Measurements from ENCODE around the gene FBXO15.

Gene FBXO15

GRCh38 chr18:74113711-74114110 is 33.9 kb downstream of the FBXO15 start:
- no peak for DNase-seq (ENCODE audit: low read depth, low spot score)

DNA sequence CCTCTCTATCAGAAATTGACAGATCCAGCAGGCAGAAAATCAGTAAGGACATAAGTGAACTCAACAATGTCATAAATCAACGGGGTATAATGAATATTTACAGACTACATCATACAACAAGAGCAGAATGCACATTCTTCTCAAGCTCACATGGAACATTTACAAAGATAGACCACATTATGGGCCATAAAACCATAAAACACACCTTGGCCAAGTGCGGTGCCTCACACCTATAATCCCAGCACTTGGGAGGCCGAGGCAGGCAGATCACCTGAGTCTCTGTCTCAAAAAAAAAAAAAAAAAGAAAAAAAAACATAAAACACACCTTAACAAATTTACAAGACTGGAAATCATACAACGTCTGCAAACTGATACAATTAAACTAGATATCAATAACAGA is 36.7 kb downstream of the FBXO15 start:
- no peak for DNase-seq (ENCODE audit: low read depth, low spot score)

- DNase-seq (ENCODE audit: low read depth, low spot score), result no peak
These were observed 37.5 kb downstream of the FBXO15 start for GRCh38 chr18:74110149-74110548.

DNA sequence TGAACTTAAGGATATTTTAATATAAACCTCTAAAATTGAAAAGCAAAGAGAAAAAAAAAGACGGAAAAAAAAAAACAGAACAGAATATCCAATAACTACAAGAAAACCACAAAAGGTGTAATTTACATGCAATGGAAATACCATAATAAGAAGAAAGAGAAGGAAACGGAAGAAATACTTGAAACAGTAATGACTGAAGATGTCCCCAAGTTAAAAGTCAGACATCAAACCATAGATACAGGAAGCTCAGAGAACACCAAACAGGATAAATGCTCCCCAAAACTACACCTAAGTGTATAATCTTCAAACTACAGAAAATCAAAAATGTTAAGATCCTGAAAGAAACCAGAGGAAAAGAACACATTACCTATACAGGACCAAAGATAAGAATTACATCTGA is 39.2 kb downstream of the FBXO15 start:
- DNase-seq (ENCODE audit: low read depth, low spot score), result no peak

- DNase-seq (ENCODE audit: low read depth, low spot score), result no peak
These were observed 49.8 kb downstream of the FBXO15 start for GRCh38 chr18:74097803-74098202.

GRCh38 chr18:74092922-74093321 is 54.7 kb downstream of the FBXO15 start:
- DNase-seq (ENCODE audit: low read depth, low spot score), result no peak

DNA sequence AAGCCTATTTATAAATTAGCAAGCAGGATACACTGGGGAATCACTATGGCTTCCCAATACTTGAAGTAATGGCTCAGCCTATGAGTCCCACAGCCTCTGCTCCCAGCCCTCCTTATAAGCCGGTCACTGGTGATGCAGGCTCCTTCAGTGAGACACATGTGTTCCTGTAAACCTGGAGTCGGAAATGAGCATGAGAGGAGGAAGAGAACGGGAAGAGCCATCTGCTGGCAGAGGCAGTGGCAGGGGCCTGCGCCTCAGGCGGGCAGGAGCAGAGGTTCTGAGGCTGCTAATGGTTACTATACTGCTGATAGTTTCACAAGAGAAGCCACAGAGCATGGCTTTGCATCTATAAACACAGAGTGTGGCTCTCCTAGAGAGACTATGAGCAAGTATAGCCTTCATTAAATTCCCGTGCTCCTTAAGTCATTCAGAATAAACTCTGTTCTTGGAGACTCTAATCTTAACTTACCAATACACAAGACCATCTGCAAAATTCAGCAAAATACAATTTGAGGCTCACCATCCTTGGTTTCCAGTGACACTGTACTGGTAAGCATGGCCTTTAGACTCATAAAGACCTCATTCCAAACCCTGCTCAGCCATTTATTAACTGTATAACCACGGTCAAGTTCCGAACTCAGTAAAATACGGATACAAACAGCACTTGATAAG is 63.3 kb downstream of the FBXO15 start:
- no peak for DNase-seq (ENCODE audit: low read depth, low spot score)

DNA sequence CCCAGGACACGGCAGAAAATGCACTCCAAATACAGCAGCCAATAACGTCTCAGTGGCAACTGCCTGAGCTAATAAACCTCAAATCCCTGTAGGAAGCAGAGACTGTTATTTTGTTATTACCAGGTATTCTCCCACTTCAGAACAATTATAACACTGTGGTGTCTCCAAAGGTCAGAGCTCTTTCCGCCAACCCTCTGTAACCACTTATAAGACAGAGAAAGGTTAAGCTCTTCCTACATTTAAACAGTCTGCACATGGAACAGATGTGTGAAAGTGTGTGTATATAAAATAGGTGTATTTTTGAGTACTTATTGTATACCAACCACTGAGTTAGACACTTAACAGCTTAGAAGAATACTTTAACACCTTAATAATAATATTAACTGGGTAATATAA is 64.1 kb downstream of the FBXO15 start:
- DNase-seq (ENCODE audit: low read depth, low spot score), result no peak

- DNase-seq (ENCODE audit: low read depth, low spot score), result no peak
These were observed 64.7 kb downstream of the FBXO15 start for GRCh38 chr18:74082742-74083556.

GRCh38 chr18:74081966-74082741 is 65.5 kb downstream of the FBXO15 start:
- no peak for DNase-seq (ENCODE audit: low read depth, low spot score)

- no peak for DNase-seq (ENCODE audit: low read depth, low spot score)
These were observed 69.4 kb downstream of the FBXO15 start for GRCh38 chr18:74078257-74078656.

GRCh38 chr18:74074668-74075564 is 72.7 kb downstream of the FBXO15 start:
- no peak for DNase-seq (ENCODE audit: low read depth, low spot score)

DNA sequence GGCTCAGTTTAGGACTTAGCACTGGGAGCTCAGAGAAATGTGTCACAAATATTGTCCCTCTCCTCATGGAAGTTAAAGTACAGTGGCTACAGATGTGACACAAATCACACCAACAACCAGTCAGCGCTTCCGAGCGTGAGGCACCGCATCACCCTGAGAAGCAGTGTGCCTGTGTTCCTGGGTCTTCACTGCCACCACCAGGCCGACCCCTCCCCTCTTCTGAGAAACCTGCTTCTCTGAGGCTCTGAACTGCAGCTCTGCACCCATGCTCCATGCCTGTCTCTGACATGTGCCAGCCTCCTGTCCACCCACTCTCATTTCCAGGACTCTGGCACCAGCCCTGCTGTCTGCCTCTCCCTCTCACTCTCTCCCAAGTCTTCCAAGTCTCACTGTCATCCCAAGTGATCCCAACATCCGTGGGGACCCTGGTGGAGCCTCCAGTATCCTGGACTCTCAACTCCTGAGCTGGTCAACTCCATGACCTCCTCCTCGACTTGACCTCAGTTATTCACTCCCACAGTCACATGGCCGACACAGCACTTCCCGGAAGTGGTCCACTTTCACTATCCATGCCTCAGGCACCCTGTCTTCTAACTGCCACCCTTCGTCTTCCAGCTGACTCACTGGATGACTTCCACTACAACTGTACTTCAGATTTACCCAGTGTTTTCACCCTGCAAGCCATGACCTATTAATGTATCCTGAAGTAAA is 73.5 kb downstream of the FBXO15 start:
- DNase-seq (ENCODE audit: low read depth, low spot score), result no peak

- no peak for DNase-seq (ENCODE audit: low read depth, low spot score)
These were observed 78.2 kb downstream of the FBXO15 start for GRCh38 chr18:74069178-74070050.

GRCh38 chr18:74068296-74068695 is 79.3 kb downstream of the FBXO15 start:
- DNase-seq (ENCODE audit: low read depth, low spot score), result no peak

- DNase-seq (ENCODE audit: low read depth, low spot score), result no peak
These were observed 81.6 kb downstream of the FBXO15 start for GRCh38 chr18:74066018-74066417.

DNA sequence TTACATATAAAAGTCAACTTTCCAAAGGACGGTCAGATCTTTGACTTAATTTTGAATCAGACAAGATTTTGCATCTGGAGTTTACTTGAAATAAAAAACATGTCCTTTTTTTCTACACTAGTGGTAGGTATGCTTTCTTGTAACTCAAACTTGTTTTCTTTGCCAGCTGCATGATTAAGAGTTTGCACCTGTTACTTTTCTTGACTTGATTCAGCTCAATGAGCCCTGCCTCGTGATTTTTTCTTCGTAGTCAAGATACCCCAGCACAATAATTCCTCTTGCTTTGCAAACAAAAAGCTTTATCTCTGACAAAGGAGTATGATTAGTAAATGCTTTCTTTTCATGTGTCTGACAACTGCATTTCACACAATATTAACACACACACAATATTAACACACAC is 82.3 kb downstream of the FBXO15 start:
- DNase-seq (ENCODE audit: low read depth, low spot score), result no peak

DNA sequence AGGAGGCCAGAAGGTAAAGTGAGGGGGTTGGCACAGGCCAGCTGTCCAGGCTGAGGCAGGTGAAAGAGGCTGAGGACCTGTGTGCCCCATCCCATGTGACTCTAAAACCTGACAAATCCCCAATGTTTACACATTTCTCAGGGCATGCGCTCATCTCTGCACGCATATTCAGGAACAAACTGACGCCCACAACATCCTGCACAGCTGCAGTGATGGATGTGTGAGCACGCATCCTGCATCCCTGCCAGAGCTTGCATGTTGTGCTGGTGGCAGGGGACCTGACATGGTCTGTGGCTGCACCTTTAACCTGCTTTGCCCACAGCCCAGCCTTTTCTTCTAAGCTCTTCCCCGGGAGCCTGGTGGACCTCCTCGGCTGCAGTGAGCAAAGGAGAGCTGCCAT is 83.1 kb downstream of the FBXO15 start:
- no peak for DNase-seq (ENCODE audit: low read depth, low spot score)

- DNase-seq (ENCODE audit: low read depth, low spot score), result no peak
These were observed 84.1 kb downstream of the FBXO15 start for GRCh38 chr18:74063557-74063956.

DNA sequence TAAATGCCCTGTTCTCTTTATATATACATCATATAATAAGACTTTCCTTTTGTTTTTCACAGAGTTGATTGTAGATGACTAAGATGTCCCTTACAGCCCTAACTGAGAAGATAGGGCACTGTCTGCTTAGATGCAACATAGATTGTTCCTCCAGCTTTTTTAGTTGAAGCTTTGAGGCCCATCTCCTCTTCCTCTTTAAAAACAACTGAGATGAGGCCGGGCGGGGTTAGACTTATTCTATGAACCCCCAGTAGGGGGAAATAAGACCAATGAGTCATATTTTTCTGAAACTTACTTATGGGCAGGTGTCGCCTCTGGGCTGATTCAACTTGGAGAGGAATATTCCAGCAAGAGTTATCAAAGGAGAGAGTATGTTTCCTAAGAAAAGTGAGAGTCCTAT is 84.6 kb downstream of the FBXO15 start:
- DNase-seq (ENCODE audit: low read depth, low spot score), result no peak
